HepG2 (cell line): ENCODE data around the gene SPNS3.

Source experiments
- ATF2 ChIP-seq: sonication (generic); formaldehyde crosslinking; IDR thresholded peaks from 2 replicates; pipeline ENCODE4 v1.4.0; 2020; ENCODE audit warnings: missing genetic modification reagents
- CEBPB ChIP-seq: IDR thresholded peaks from 2 replicates; pipeline ENCODE4 v1.6.1; 2011; ENCODE audit warnings: low read depth, low read length, improper control_type of control experiment, borderline replicate concordance
- CTCF ChIP-seq: sonication (generic); formaldehyde crosslinking; IDR thresholded peaks from 2 replicates; pipeline ENCODE4 v1.5.0; 2020; ENCODE audit warnings: mild to moderate bottlenecking, missing genetic modification reagents, moderate library complexity
- E2F5 ChIP-seq: sonication (generic); formaldehyde crosslinking; conservative IDR thresholded peaks from 2 replicates; pipeline ENCODE4 v1.4.0; 2020; ENCODE audit warnings: missing genetic modification reagents
- EZH2 ChIP-seq: conservative IDR thresholded peaks from 2 replicates; pipeline ENCODE4 v1.6.1; 2012; ENCODE audit warnings: mild to moderate bottlenecking, low read depth, low read length, moderate library complexity
- FOXJ3 ChIP-seq: sonication (generic); formaldehyde crosslinking; IDR thresholded peaks from 2 replicates; pipeline ENCODE4 v1.4.0; 2020; ENCODE audit warnings: missing genetic modification reagents, mild to moderate bottlenecking, borderline replicate concordance
- JUN ChIP-seq: sonication (generic); formaldehyde crosslinking; IDR thresholded peaks from 2 replicates; pipeline ENCODE4 v1.4.0; 2020; ENCODE audit warnings: mild to moderate bottlenecking, missing genetic modification reagents
- KLF6 ChIP-seq: IDR thresholded peaks from 2 replicates; pipeline ENCODE4 v1.8.0; 2016; ENCODE audit warnings: missing biosample characterization, missing genetic modification reagents
- RNF219 ChIP-seq: sonication (generic); formaldehyde crosslinking; IDR thresholded peaks from 2 replicates; pipeline ENCODE4 v1.5.0; 2020; ENCODE audit warnings: mild to moderate bottlenecking, missing genetic modification reagents
- SUZ12 ChIP-seq: fragments of 150-350 bp; IDR thresholded peaks from 2 replicates; pipeline ENCODE4 v1.6.1; 2014; ENCODE audit warnings: low read depth, low read length
- YY1 ChIP-seq: IDR thresholded peaks from 2 replicates; pipeline ENCODE4 v1.6.1; 2011; ENCODE audit warnings: low read length, low read depth, moderate library complexity, mild to moderate bottlenecking; ENCODE audit not compliant: insufficient read depth, insufficient replicate concordance
- ZBTB37 ChIP-seq: sonication (generic); formaldehyde crosslinking; IDR thresholded peaks from 2 replicates; pipeline ENCODE4 v1.4.0; 2020; ENCODE audit warnings: mild to moderate bottlenecking, missing genetic modification reagents
- ZNF3 ChIP-seq: IDR thresholded peaks from 2 replicates; pipeline ENCODE4 v1.7.0; 2017; ENCODE audit warnings: inconsistent platforms

GRCh38 chr17:4522661-4523060 is 88.9 kb downstream of the SPNS3 start:
- TF ChIP-seq YY1 (no peak), CTCF (CRISPR knock-in tag) (no peak), EZH2 (no peak), ZNF3 (CRISPR knock-in tag) (no peak), SUZ12 (no peak), RNF219 (CRISPR knock-in tag) (no peak), CEBPB (no peak), ZBTB37 (no peak), E2F5 (CRISPR knock-in tag) (no peak), ATF2 (CRISPR knock-in tag) (no peak), FOXJ3 (no peak), KLF6 (CRISPR knock-in tag) (no peak), JUN (no peak)
